HG02870 (cell line): ENCODE data around the gene EYS.
"Not testable (repeated sequence)": the region's sequence is repeated elsewhere in the genome, so short reads cannot be mapped to it uniquely, and the experiment has no call there.

Source experiments
- ATAC-seq: cut with Tn5 transposase; IDR thresholded peaks from one replicate; pipeline ENCODE4 v1.9.1; 2021; ENCODE audit warnings: mild to moderate bottlenecking, moderate library complexity; ENCODE audit not compliant: unreplicated experiment

Gene EYS

GRCh38 chr6:63886341-63886740 lies 1820.7 kb downstream of the EYS start:
- no peak for ATAC-seq

DNA sequence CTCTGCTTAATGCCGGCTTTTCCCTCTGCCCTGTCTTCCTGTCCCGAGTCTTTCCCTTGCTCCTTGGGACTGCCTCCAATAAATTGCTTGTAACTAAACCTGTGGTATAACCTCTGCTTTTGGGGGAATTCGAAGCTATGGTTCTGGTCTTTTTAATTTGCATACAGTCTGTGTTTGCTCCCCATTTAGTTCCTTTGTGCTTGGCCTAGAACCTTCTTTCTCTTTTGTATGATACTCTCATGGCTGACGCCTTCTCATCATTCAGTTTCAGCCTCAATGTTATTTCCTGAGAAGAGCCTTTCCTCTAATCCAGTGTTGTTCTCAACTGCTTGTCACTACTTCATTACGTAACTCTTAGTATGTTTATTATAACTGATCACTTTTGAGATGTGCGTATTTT lies 1823.4 kb downstream of the EYS start:
- no peak for ATAC-seq

GRCh38 chr6:63882208-63882607 lies 1824.8 kb downstream of the EYS start:
- ATAC-seq = no peak

- no peak for ATAC-seq
Measured at GRCh38 chr6:63881791-63882190, 1825.2 kb downstream of the EYS start.

DNA sequence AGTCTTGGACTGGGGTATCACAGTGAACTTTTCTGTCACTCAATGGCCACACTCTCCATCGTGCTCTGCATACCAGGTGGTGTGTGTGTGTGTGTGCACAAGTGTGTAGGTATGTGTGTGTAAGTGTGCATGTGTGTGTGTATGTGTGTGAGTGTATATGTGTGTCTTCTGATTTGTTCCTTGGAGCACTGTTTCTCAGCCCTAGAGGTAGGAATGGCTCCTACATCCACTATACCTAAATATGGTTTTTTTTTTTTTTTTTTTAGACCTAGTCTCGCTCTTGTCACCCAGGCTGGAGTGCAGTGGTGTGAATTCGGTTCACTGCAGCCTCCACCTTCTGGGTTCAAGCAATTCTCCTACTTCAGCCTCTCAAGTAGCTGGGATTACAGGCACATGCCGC lies 1834.8 kb downstream of the EYS start:
- no peak for ATAC-seq

- ATAC-seq = no peak
Measured at GRCh38 chr6:63868351-63868750, 1838.7 kb downstream of the EYS start.

GRCh38 chr6:63864671-63865318 lies 1842.2 kb downstream of the EYS start:
- no peak for ATAC-seq

DNA sequence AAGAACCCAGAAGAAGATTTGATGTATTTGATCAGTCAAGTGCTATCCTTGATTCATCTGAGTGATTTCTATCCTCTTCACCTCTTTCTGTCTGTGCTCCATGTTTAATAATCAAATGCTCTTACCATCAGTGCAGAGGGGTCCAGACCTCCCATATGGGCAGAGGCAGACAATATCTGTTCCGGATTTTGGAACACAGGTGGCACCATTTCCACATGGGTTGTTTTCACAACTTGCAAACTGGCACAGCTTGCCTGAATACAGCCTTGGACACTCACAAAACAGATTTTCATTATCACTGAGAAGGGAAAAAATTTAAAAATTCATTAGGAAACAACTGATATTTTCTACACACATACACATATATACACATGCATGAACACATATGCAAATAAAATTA lies 1843.0 kb downstream of the EYS start:
- no peak for ATAC-seq

- no peak for ATAC-seq
Measured at GRCh38 chr6:63862486-63863198, 1844.4 kb downstream of the EYS start.

DNA sequence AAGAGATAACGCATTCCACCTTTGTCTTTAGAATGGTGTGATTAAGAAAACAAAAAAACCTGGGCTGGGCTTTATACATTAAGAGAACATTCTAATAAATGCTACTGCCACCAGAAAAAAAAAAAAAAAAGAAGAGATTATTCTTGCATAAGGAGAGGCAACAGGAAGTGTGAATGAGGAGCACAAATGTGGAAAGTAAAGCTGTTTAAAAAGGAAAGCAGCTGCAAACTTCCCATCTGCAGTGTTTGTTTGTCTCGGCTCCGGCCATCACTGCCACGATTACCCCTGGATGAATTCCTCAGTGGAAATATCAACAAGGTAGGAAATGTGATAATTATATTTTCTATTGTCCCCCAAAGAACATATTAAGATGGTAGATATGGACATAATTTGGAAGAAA lies 1847.5 kb downstream of the EYS start:
- ATAC-seq = no peak

DNA sequence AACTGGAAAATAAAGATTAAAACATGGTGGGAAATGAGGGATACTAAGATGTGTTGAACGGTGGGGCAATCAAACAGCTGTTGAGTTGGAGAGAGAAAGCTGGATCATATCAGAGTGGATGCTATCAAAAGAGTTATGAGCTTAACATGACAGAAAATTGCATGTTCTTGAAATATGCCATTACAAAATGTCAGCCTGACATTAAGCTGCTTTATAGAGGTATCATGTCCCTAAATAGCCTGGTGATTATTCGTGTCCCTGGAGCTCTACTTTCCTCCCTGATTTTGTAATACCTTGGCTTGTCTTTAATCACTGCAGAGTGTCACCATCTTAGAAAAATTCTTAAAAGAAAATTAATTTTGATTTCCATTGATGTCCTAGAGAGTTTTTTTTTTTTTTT lies 1848.3 kb downstream of the EYS start:
- ATAC-seq = no peak

DNA sequence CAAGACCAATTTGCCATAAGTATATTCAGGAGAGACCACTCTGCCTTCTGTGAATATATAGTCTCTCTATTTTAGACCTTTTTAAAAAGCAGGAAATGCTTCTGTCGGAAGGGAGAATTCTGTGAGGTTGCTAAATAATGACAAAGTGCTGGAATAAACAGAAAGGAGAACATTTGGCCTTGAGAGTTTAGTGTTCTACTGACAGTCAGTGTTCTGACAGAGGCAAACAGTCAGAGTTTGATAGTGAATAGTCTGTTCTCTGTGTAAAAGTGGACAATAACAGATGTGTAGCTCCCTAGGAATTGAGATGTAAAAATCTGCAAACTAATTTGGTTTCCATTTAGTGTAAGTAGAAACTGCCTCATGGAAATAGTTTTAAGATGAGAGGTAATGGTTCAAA lies 1850.8 kb downstream of the EYS start:
- ATAC-seq = no peak

DNA sequence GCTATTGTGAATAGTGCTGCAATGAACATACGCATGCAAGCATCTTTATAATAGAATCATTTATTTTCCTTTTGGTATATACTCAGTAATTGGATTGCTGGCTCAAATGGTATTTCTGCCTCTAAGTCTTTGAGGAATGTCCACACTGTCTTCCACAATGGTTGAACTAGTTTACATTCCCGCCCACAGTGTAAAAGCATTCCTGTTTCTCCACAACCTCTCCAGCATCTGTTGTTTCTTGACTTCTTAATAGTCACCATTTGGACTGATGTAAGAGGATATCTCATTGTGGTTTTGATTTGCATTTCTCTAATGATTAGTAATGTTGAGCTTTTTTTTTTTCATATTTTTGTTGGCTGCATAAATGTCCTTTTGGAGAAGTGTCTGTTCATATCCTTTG lies 1862.7 kb downstream of the EYS start:
- no peak for ATAC-seq

DNA sequence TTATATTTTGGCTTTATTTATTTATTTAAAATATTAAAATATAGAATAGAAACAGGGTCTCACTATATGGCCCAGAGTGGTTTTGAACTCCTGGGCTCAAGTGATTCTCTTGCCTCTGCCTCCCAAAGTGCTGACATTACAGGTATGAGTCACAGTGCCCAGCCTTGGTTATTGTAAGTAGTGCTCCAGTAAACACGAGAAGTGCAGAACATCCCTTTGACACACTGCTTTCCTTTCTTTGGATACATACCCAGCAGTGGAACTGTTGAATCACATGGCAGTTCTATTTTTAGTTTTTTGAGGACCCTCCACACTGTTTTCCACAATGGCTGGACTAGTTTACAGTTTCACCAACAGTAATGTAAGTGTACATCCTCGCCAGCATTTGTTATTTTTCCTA lies 1867.5 kb downstream of the EYS start:
- ATAC-seq = no peak

DNA sequence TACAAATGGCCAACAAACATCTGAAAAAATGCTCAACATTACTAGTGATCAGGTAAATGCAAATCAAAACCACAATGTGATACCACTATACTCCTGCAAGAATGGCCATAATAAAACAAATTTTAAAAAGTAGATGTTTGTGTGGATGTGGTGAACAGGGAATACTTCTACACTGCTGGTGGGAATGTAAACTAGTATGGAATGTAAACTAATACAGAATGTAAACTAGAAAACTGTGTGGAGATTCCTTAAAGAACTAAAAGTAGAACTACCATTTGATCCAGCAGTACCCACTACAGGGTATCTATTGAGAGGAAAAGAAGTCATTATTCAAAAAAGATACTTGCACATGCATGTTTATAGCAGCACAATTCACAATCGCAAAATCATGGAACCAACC lies 1878.3 kb downstream of the EYS start:
- not testable (repeated sequence) for ATAC-seq

- ATAC-seq = no peak
Measured at GRCh38 chr6:63824722-63825121, 1882.3 kb downstream of the EYS start.

- no peak for ATAC-seq
Measured at GRCh38 chr6:63821442-63821841, 1885.6 kb downstream of the EYS start.

GRCh38 chr6:63819831-63820230 lies 1887.2 kb downstream of the EYS start:
- ATAC-seq = no peak

GRCh38 chr6:63817492-63818050 lies 1889.5 kb downstream of the EYS start:
- no peak for ATAC-seq

DNA sequence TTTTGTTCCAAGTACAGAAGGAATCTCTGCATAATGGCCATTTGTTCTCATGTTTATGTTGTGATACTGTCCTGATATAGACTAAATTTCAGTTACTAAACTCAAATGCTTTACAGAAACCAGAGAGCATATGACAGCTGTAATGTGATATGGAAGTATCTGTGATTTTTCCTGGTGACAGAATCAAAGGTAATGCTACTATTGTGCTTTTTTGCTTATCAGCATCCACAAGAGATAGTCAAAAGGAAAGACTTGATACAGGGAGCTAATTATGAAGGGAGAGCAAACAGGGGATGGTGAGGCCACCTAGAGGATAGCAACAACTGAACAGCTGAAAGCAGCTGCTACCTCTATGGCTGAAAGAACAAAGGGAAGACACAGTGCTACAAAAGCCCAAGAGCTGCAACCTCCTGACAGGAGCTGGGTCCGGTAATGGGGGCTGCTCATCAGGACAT lies 1890.0 kb downstream of the EYS start:
- no peak for ATAC-seq

GRCh38 chr6:63816401-63816981 lies 1890.5 kb downstream of the EYS start:
- ATAC-seq = no peak

DNA sequence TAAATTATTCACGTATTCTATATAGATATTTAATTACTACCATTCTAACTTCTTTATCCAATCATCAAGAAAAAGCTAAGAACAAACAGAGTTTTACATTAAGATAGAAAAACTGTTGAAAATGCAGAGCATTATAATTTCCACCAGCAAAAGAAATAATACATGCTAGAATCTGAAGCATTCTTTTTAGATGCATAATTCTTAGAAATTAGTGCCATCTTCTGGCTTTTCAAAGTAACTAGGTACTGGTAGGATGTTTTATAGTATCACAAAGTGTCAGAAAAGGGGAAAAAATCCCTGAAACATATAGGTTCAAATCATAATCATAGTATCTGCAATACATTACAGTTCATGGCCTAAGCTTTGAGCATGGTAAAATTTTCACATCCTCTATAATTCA lies 1892.6 kb downstream of the EYS start:
- ATAC-seq = no peak
